Right ventricle myocardium superior (tissue), 1 donor: ENCODE measurements around the gene OR4A15. TPM values are rescaled to one million over a fixed set of nuclear protein-coding genes. Genes with fewer than 3 reads are reported as not detected.

Experiments
- ATAC-seq: fragments of 200-7000 bp; cut with Tn5 transposase; one replicate; pipeline ENCODE4 v1.9.1; 2020; ENCODE audit warnings: mild to moderate bottlenecking; ENCODE audit not compliant: poor library complexity
- DNase-seq: peaks from one replicate; pipeline ENCODE4 v3.0.0-alpha.2; 2020
- intact Hi-C: fragments of 100-400 bp; cut with DNase I; formaldehyde crosslinking; loops from one replicate; pipeline ENCODE4 v1.11.2; 2022
- long read RNA-seq: library from polyadenylated mRNA; unstranded; transcript quantifications from one replicate; pipeline ENCODE4 v2.0.0, GENCODE V29; 2021
- total RNA-seq: library from RNA; stranded (reverse); fragmentation: NEBNext Ultra II Directional; extraction: Animal tissue kit (Norgen Biotek cat#: 25700); gene quantifications from one replicate; pipeline ENCODE4 v1.2.1, GENCODE V29; 2021
- donor health status: DM: no; HTN: yes; CAD: no; lungs with severe emphysema.

The OR4A15 gene
- total RNA-seq, result not detected
- long read RNA-seq, result 0 reads

DNA sequence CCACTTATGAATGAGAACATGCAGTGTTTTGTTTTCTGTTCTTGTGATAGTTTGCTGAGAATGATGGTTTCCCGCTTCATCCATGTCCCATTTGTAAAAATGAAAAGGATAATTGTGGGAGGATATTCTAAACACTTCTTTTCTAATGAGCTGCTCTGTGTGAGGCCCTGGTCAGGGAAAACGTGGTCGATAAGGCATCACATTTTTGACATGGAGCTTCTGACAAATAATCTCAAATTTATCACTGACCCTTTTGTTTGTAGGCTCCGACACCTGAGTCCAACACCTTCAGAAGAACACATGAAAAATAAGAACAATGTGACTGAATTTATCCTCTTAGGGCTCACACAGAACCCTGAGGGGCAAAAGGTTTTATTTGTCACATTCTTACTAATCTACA is at the start of gene OR4A15:
Gene OR4A15, plus strand, starts transcription at position 301 of the 400 bp plus-strand sequence. Its CDS starts 0 bp downstream, at position 301.
- ATAC-seq (no peak), DNase-seq (no peak)
- intact Hi-C loops, result no loop called here

DNA sequence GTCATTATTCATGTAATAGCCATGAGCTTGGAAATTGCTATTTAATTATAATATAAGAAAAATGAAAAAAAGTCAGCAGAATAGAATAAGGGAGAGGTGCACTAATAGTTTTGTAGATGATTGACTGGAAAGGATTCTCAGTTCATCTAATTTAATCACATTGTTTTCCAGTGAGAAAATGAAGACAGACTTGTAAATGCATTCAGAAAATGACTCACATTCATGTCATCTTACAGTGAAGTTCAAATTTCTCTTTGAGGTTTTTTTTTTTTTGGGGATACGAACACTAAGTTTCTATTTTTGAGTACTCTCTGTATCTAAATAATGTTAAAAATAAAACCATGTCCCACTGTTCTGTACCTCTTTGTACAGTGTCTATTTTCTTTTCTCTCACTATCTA is 43.3 kb upstream of the OR4A15 start:
- intact Hi-C loops, result no loop called here
- ATAC-seq (no peak), DNase-seq (no peak)

- intact Hi-C loops, result no loop called here
- DNase-seq (no peak), ATAC-seq (no peak)
Measured at GRCh38 chr11:55342901-55343300, 24.9 kb upstream of the OR4A15 start, which contains the start of gene OR4A16. Gene OR4A16, plus strand, starts transcription at chr11:55343201. Its CDS starts 0 bp downstream, at chr11:55343201.

DNA sequence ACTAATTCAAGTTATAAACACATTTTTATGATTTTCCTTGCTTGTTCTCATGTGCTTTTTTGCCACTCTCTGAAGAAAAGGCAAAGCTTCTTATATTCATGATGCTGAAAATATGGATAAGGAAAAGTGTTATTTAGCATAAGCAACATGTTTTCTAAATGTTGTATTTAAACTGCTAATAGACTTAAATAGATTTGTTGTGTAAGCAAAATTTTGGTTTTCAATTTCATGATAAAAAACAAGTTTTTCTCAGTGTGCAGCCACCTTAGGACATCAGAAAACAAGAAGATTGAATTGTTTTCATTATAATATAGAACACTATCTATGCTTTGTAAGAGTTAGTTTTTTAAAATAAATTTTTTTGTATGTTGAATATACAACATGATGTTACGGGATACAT is 22.5 kb upstream of the OR4A15 start:
- intact Hi-C loops, result no loop called here
- DNase-seq (no peak), ATAC-seq (no peak)

GRCh38 chr11:55349032-55349431 is 18.7 kb upstream of the OR4A15 start:
- DNase-seq, result no peak
- intact Hi-C loops, result no loop called here
- no peak for ATAC-seq

GRCh38 chr11:55357560-55358184 is 10.1 kb upstream of the OR4A15 start:
- intact Hi-C loops, result no loop called here
- no peak for ATAC-seq
- no peak for DNase-seq

GRCh38 chr11:55401011-55401410 is 33.2 kb downstream of the OR4A15 start:
- DNase-seq (no peak), ATAC-seq (no peak)
- intact Hi-C loops, result no loop called here

Other genes starting within 250 kb of the OR4A15 start
- not detected for gene TRIM48, start 105.8 kb upstream of the OR4A15 start, total RNA-seq
- not detected for gene OR4A16, start 24.8 kb upstream of the OR4A15 start, total RNA-seq
- not detected for gene OR4C15, start 186.5 kb downstream of the OR4A15 start, total RNA-seq
- not detected for gene OR4C16, start 204.2 kb downstream of the OR4A15 start, total RNA-seq
- gene OR4C11, start 239.7 kb downstream of the OR4A15 start, total RNA-seq, result not detected